ENCODE data around the gene POLR2C. TPM values are rescaled to one million over a fixed set of nuclear protein-coding genes. Genes with fewer than 3 reads are reported as not detected.

POLR2C gene
- total RNA-seq, 4 donors from 2014 or later, result 39.2 to 104 (median 72.7) TPM

- Histone ChIP-seq H3K4me1 (peaks cover 11 to 32% (median 22%) of the 10 kb centered on the region in 4 donors), H3K9me3 (no peaks in the 10 kb centered on the region), H3K36me3 (peaks cover 0 to 19% (median 9%) of the 10 kb centered on the region in 4 donors), H3K4me3 (no peak overlapping the region), H3K27ac (peak overlapping the region; percentile 30 to 67 (median 52)), H3K27me3 (no peaks in the 10 kb centered on the region)
- DNase-seq, result peak; percentile 69
- intact Hi-C loops (cut with DNase I; ENCODE audit: low total_unique reads) (no loop called here), in situ Hi-C loops (cut with MboI; ENCODE audit: low pct_ligation_motif_present in 1 of 4, low pct_unique_long_range_greater_than_20kb in 1 of 4, low sequenced_read_pairs in 3 of 4) (no loop called here)
- WGBS, 2 donors (ENCODE audit: low coverage in 1 of 2), result 53 to 69% methylated on average over 6 to 10 of the region's 10 CpGs
- TF ChIP-seq POLR2A (IDR thresholded peaks at IDR 0.05), result no peak
- TF ChIP-seq EP300 (IDR thresholded peaks at IDR 0.05; ENCODE audit: low read depth), result no peak
- peak in 1 of 3 donors; percentile 23 for TF ChIP-seq POLR2AphosphoS5 (IDR thresholded peaks at IDR 0.05)
- TF ChIP-seq, protein P1, sequence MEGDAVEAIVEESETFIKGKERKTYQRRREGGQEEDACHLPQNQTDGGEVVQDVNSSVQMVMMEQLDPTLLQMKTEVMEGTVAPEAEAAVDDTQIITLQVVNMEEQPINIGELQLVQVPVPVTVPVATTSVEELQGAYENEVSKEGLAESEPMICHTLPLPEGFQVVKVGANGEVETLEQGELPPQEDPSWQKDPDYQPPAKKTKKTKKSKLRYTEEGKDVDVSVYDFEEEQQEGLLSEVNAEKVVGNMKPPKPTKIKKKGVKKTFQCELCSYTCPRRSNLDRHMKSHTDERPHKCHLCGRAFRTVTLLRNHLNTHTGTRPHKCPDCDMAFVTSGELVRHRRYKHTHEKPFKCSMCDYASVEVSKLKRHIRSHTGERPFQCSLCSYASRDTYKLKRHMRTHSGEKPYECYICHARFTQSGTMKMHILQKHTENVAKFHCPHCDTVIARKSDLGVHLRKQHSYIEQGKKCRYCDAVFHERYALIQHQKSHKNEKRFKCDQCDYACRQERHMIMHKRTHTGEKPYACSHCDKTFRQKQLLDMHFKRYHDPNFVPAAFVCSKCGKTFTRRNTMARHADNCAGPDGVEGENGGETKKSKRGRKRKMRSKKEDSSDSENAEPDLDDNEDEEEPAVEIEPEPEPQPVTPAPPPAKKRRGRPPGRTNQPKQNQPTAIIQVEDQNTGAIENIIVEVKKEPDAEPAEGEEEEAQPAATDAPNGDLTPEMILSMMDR (IDR thresholded peaks at IDR 0.05), result no peak
Observed at GRCh38 chr16:57471852-57472664, 9.6 kb downstream of the POLR2C start.

DNA sequence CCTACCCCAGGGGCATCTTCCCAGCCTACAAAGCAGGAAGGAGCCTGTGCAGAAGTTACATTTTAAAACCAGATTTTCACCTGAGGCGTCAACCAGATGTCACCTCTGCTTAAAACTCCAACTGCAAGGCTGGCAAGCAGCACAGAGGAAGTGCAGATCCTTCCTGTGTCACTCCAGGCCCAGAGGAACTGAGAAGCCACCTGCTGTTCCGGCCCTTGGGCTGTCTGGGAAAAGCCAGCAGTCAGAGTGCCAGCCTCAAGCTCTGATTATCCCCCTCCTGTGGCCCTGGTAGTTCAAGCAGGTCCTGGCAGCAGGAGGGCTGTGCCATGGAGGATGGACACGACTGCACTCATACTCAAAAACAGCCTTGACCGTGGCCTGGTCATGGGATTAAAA is 10.2 kb downstream of the POLR2C start:
- 56% methylated on average over 4 of the region's 4 CpGs; no CpG with 5 or more reads in 1 of the 2 donors for WGBS, 2 donors (ENCODE audit: low coverage in 1 of 2)
- no peak for DNase-seq
- TF ChIP-seq POLR2AphosphoS5 (IDR thresholded peaks at IDR 0.05) (no peak), EP300 (IDR thresholded peaks at IDR 0.05; ENCODE audit: low read depth) (no peak), POLR2A (IDR thresholded peaks at IDR 0.05) (no peak)
- TF ChIP-seq, protein P1 (IDR thresholded peaks at IDR 0.05), result no peak
- in situ Hi-C loops (cut with MboI; ENCODE audit: low pct_ligation_motif_present in 1 of 4, low pct_unique_long_range_greater_than_20kb in 1 of 4, low sequenced_read_pairs in 3 of 4), result no loop called here
- no peaks in the 10 kb centered on the region for H3K27me3 ChIP-seq
- H3K4me3 ChIP-seq, result no peak overlapping the region
- peaks cover 11 to 32% (median 23%) of the 10 kb centered on the region in 4 donors for H3K4me1 ChIP-seq
- no peaks in the 10 kb centered on the region for H3K9me3 ChIP-seq
- peaks cover 0 to 19% (median 9%) of the 10 kb centered on the region in 4 donors for H3K36me3 ChIP-seq
- peak overlapping the region; percentile 22 to 67 (median 52) for H3K27ac ChIP-seq
- intact Hi-C loops (cut with DNase I; ENCODE audit: low total_unique reads), result no loop called here

- Histone ChIP-seq H3K27me3 (no peaks in the 10 kb centered on the region), H3K9me3 (no peaks in the 10 kb centered on the region), H3K4me1 (peaks cover 11 to 33% (median 26%) of the 10 kb centered on the region in 4 donors), H3K36me3 (peaks cover 0 to 18% (median 7%) of the 10 kb centered on the region in 4 donors), H3K27ac (no peak overlapping the region), H3K4me3 (no peak overlapping the region)
- TF ChIP-seq POLR2A (IDR thresholded peaks at IDR 0.05), result no peak
- no peak for TF ChIP-seq EP300 (IDR thresholded peaks at IDR 0.05; ENCODE audit: low read depth)
- no peak for TF ChIP-seq POLR2AphosphoS5 (IDR thresholded peaks at IDR 0.05)
- TF ChIP-seq, protein P1 (IDR thresholded peaks at IDR 0.05), result no peak
- intact Hi-C loops (cut with DNase I; ENCODE audit: low total_unique reads), result no loop called here
- 91 to 93% methylated on average over 8 to 14 of the region's 14 CpGs for WGBS, 2 donors (ENCODE audit: low coverage in 1 of 2)
- no peak for DNase-seq
- in situ Hi-C loops (cut with MboI; ENCODE audit: low pct_ligation_motif_present in 1 of 4, low pct_unique_long_range_greater_than_20kb in 1 of 4, low sequenced_read_pairs in 3 of 4), result no loop called here
Observed at GRCh38 chr16:57473176-57473840, 10.8 kb downstream of the POLR2C start.

- H3K4me3 ChIP-seq, result no peak overlapping the region
- in situ Hi-C loops (cut with MboI; ENCODE audit: low pct_ligation_motif_present in 1 of 4, low pct_unique_long_range_greater_than_20kb in 1 of 4, low sequenced_read_pairs in 3 of 4), result no loop called here
- no peak overlapping the region for H3K27ac ChIP-seq
- TF ChIP-seq POLR2AphosphoS5 (IDR thresholded peaks at IDR 0.05) (no peak), EP300 (IDR thresholded peaks at IDR 0.05; ENCODE audit: low read depth) (no peak), POLR2A (IDR thresholded peaks at IDR 0.05) (no peak)
- TF ChIP-seq, protein P1 (IDR thresholded peaks at IDR 0.05), result no peak
- no peak for DNase-seq
- 86% methylated on average over 8 of the region's 8 CpGs; no CpG with 5 or more reads in 1 of the 2 donors for WGBS, 2 donors (ENCODE audit: low coverage in 1 of 2)
- H3K4me1 ChIP-seq, result peaks cover 15 to 39% (median 30%) of the 10 kb centered on the region in 4 donors
- intact Hi-C loops (cut with DNase I; ENCODE audit: low total_unique reads), result no loop called here
- H3K9me3 ChIP-seq, result no peaks in the 10 kb centered on the region
- H3K36me3 ChIP-seq, result peaks cover 0 to 16% (median 7%) of the 10 kb centered on the region in 4 donors
- no peaks in the 10 kb centered on the region for H3K27me3 ChIP-seq
Observed at GRCh38 chr16:57473906-57474305, 11.4 kb downstream of the POLR2C start.
